Measurements from ENCODE around the gene DHX15.

Gene DHX15

DNA sequence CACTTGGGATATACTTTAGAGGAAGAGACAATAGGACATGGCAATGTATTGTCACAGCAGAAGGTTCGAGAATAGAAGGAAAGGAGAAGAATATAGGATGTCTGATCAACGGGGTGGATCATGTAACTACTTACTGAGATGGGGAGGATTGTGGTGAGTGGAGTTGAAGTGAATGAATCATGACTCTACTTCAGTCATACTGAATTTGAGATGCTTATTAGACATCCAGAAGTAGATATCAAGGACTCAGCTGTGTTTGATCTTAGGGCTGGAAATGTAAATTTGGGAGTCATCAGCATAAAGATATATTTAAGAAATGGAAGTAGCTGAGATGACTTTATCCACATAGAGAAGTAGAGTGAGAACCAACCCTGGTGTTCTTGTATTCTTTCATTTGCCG lies 29.1 kb upstream of the DHX15 start:
- Histone ChIP-seq H3K9me3 (ENCODE audit: control insufficient read depth, low read length) (no peaks in the 10 kb centered on the region), H4K91ac (ENCODE audit: low read length) (no peak overlapping the region), H3K4me1 (ENCODE audit: control insufficient read depth, insufficient read depth, low read depth, low read length) (no peaks in the 10 kb centered on the region), H2AFZ (ENCODE audit: low read depth, low read length) (no peak overlapping the region), H3K27me3 (ENCODE audit: control insufficient read depth in 1 of 2, insufficient read depth in 1 of 2, low read length in 2 of 2) (no peaks in the 10 kb centered on the region), H3K27ac (ENCODE audit: low read length, poor library complexity, severe bottlenecking) (no peak overlapping the region), H3K79me1 (replicated peaks; ENCODE audit: low read length, poor library complexity, severe bottlenecking) (no peaks in the 10 kb centered on the region), H3K4ac (ENCODE audit: low read depth in 1 of 2, low read length in 2 of 2) (no peak overlapping the region), H2BK5ac (ENCODE audit: low read depth, low read length, poor library complexity, severe bottlenecking) (no peak overlapping the region), H3K4me2 (ENCODE audit: low read length, poor library complexity, severe bottlenecking) (no peak overlapping the region), H3K23ac (ENCODE audit: low read length in 2 of 2) (no peak overlapping the region), H4K8ac (ENCODE audit: low read length) (no peak overlapping the region), H2BK15ac (ENCODE audit: low read depth, poor library complexity, severe bottlenecking) (no peak overlapping the region), H3K14ac (ENCODE audit: low read length in 2 of 2) (no peak overlapping the region), H2AK5ac (ENCODE audit: low read length, severe bottlenecking) (no peak overlapping the region), H3K9ac (ENCODE audit: low read length) (no peak overlapping the region), H2BK12ac (ENCODE audit: low read length in 2 of 2) (no peak overlapping the region), H3K4me3 (ENCODE audit: insufficient read depth in 1 of 2, low read depth in 1 of 2, low read length in 2 of 2) (no peak overlapping the region), H3K18ac (ENCODE audit: low read depth in 1 of 2, low read length in 2 of 2) (no peak overlapping the region), H2BK120ac (ENCODE audit: low read depth, low read length) (no peak overlapping the region), H3K36me3 (ENCODE audit: control insufficient read depth in 1 of 2, insufficient read depth in 2 of 2, low read depth in 1 of 2, low read length in 2 of 2) (no peaks in the 10 kb centered on the region)
- WGBS: 66% methylated on average over 3 of the region's 3 CpGs
- DNase-seq: no peak

- H2BK5ac ChIP-seq (ENCODE audit: low read depth, low read length, poor library complexity, severe bottlenecking): no peak overlapping the region
- no peak overlapping the region for H3K4ac ChIP-seq (ENCODE audit: low read depth in 1 of 2, low read length in 2 of 2)
- H3K4me2 ChIP-seq (ENCODE audit: low read length, poor library complexity, severe bottlenecking): no peak overlapping the region
- H3K18ac ChIP-seq (ENCODE audit: low read depth in 1 of 2, low read length in 2 of 2): no peak overlapping the region
- H3K4me1 ChIP-seq (ENCODE audit: control insufficient read depth, insufficient read depth, low read depth, low read length): no peaks in the 10 kb centered on the region
- peak overlapping the region; percentile 71 for H3K9ac ChIP-seq (ENCODE audit: low read length)
- no peak overlapping the region for H4K8ac ChIP-seq (ENCODE audit: low read length)
- H3K27ac ChIP-seq (ENCODE audit: low read length, poor library complexity, severe bottlenecking): no peak overlapping the region
- no peaks in the 10 kb centered on the region for H3K79me1 ChIP-seq (replicated peaks; ENCODE audit: low read length, poor library complexity, severe bottlenecking)
- no peak overlapping the region for H2AFZ ChIP-seq (ENCODE audit: low read depth, low read length)
- no peak overlapping the region for H3K23ac ChIP-seq (ENCODE audit: low read length in 2 of 2)
- no peak overlapping the region for H3K14ac ChIP-seq (ENCODE audit: low read length in 2 of 2)
- H2BK12ac ChIP-seq (ENCODE audit: low read length in 2 of 2): no peak overlapping the region
- H3K9me3 ChIP-seq (ENCODE audit: control insufficient read depth, low read length): no peaks in the 10 kb centered on the region
- H3K36me3 ChIP-seq (ENCODE audit: control insufficient read depth in 1 of 2, insufficient read depth in 2 of 2, low read depth in 1 of 2, low read length in 2 of 2): no peaks in the 10 kb centered on the region
- no peak overlapping the region for H4K91ac ChIP-seq (ENCODE audit: low read length)
- no peak overlapping the region for H2AK5ac ChIP-seq (ENCODE audit: low read length, severe bottlenecking)
- 93% methylated on average over 11 of the region's 11 CpGs for WGBS
- H3K27me3 ChIP-seq (ENCODE audit: control insufficient read depth in 1 of 2, insufficient read depth in 1 of 2, low read length in 2 of 2): no peaks in the 10 kb centered on the region
- H3K4me3 ChIP-seq (ENCODE audit: insufficient read depth in 1 of 2, low read depth in 1 of 2, low read length in 2 of 2): peak overlapping the region in 1 of 2 experiments; percentile 74
- no peak for DNase-seq
- H2BK15ac ChIP-seq (ENCODE audit: low read depth, poor library complexity, severe bottlenecking): no peak overlapping the region
- no peak overlapping the region for H2BK120ac ChIP-seq (ENCODE audit: low read depth, low read length)
Observed at GRCh38 chr4:24611575-24611974, 27.2 kb upstream of the DHX15 start.

DNA sequence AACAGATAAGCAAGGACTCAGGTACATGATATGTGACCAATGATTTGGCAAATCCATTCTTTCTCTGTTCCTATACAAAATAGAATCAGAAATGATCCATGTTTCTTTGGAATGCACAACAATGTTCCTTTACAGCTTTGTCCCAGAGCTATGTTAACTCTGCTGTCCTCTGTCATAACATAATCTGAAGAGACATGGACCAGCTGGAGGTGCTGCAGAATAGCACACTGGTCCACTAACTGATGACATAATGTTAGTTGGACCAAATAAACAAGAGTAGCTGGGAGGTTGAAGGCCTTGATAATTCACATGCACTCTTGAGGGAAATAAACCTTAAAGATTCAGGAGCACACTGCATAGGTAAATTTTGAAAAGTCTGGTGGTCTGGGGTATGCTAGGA lies 23.0 kb upstream of the DHX15 start:
- no peak overlapping the region for H4K8ac ChIP-seq (ENCODE audit: low read length)
- H2AFZ ChIP-seq (ENCODE audit: low read depth, low read length): no peak overlapping the region
- H2BK15ac ChIP-seq (ENCODE audit: low read depth, poor library complexity, severe bottlenecking): no peak overlapping the region
- no peaks in the 10 kb centered on the region for H3K27me3 ChIP-seq (ENCODE audit: control insufficient read depth in 1 of 2, insufficient read depth in 1 of 2, low read length in 2 of 2)
- no peak overlapping the region for H3K4me2 ChIP-seq (ENCODE audit: low read length, poor library complexity, severe bottlenecking)
- no peak overlapping the region for H2BK120ac ChIP-seq (ENCODE audit: low read depth, low read length)
- no peak overlapping the region for H3K4me3 ChIP-seq (ENCODE audit: insufficient read depth in 1 of 2, low read depth in 1 of 2, low read length in 2 of 2)
- no peak overlapping the region for H3K27ac ChIP-seq (ENCODE audit: low read length, poor library complexity, severe bottlenecking)
- H3K79me1 ChIP-seq (replicated peaks; ENCODE audit: low read length, poor library complexity, severe bottlenecking): no peaks in the 10 kb centered on the region
- no peaks in the 10 kb centered on the region for H3K9me3 ChIP-seq (ENCODE audit: control insufficient read depth, low read length)
- no peak overlapping the region for H3K18ac ChIP-seq (ENCODE audit: low read depth in 1 of 2, low read length in 2 of 2)
- H2BK5ac ChIP-seq (ENCODE audit: low read depth, low read length, poor library complexity, severe bottlenecking): no peak overlapping the region
- no peak overlapping the region for H2AK5ac ChIP-seq (ENCODE audit: low read length, severe bottlenecking)
- H3K9ac ChIP-seq (ENCODE audit: low read length): no peak overlapping the region
- H3K36me3 ChIP-seq (ENCODE audit: control insufficient read depth in 1 of 2, insufficient read depth in 2 of 2, low read depth in 1 of 2, low read length in 2 of 2): no peaks in the 10 kb centered on the region
- no peak overlapping the region for H3K4ac ChIP-seq (ENCODE audit: low read depth in 1 of 2, low read length in 2 of 2)
- peak; percentile 18 for DNase-seq
- no peak overlapping the region for H3K23ac ChIP-seq (ENCODE audit: low read length in 2 of 2)
- no peak overlapping the region for H3K14ac ChIP-seq (ENCODE audit: low read length in 2 of 2)
- no peaks in the 10 kb centered on the region for H3K4me1 ChIP-seq (ENCODE audit: control insufficient read depth, insufficient read depth, low read depth, low read length)
- no peak overlapping the region for H4K91ac ChIP-seq (ENCODE audit: low read length)
- no peak overlapping the region for H2BK12ac ChIP-seq (ENCODE audit: low read length in 2 of 2)

DNA sequence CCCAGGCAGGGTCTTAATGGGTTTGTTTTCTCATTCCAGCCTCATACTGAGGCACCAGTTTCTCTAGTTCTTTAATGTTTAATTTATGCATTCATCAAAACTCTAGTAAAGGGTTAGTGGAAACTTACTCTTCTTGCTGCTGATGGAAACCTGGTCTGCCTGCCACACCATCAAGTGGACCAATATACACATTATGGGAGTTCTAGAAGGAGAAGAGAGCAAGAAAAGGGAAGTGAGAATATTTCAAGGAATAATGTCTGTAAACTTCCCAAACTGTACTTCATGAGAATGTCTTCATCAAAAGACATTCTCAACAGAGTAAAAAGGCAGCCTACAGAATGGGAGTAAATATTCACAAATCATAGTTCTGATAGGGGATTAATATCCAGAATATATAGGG lies 20.9 kb upstream of the DHX15 start:
- Histone ChIP-seq H3K36me3 (ENCODE audit: control insufficient read depth in 1 of 2, insufficient read depth in 2 of 2, low read depth in 1 of 2, low read length in 2 of 2) (no peaks in the 10 kb centered on the region), H3K4ac (ENCODE audit: low read depth in 1 of 2, low read length in 2 of 2) (no peak overlapping the region), H2BK120ac (ENCODE audit: low read depth, low read length) (no peak overlapping the region), H3K4me3 (ENCODE audit: insufficient read depth in 1 of 2, low read depth in 1 of 2, low read length in 2 of 2) (no peak overlapping the region), H3K27me3 (ENCODE audit: control insufficient read depth in 1 of 2, insufficient read depth in 1 of 2, low read length in 2 of 2) (no peaks in the 10 kb centered on the region), H3K9ac (ENCODE audit: low read length) (no peak overlapping the region), H3K14ac (ENCODE audit: low read length in 2 of 2) (no peak overlapping the region), H3K9me3 (ENCODE audit: control insufficient read depth, low read length) (no peaks in the 10 kb centered on the region), H4K91ac (ENCODE audit: low read length) (no peak overlapping the region), H3K79me1 (replicated peaks; ENCODE audit: low read length, poor library complexity, severe bottlenecking) (no peaks in the 10 kb centered on the region), H2BK5ac (ENCODE audit: low read depth, low read length, poor library complexity, severe bottlenecking) (no peak overlapping the region), H3K18ac (ENCODE audit: low read depth in 1 of 2, low read length in 2 of 2) (no peak overlapping the region), H2BK15ac (ENCODE audit: low read depth, poor library complexity, severe bottlenecking) (no peak overlapping the region), H3K23ac (ENCODE audit: low read length in 2 of 2) (no peak overlapping the region), H2AFZ (ENCODE audit: low read depth, low read length) (no peak overlapping the region), H2BK12ac (ENCODE audit: low read length in 2 of 2) (no peak overlapping the region), H3K4me1 (ENCODE audit: control insufficient read depth, insufficient read depth, low read depth, low read length) (peaks cover 3% of the 10 kb centered on the region), H2AK5ac (ENCODE audit: low read length, severe bottlenecking) (no peak overlapping the region), H3K27ac (ENCODE audit: low read length, poor library complexity, severe bottlenecking) (no peak overlapping the region), H3K4me2 (ENCODE audit: low read length, poor library complexity, severe bottlenecking) (no peak overlapping the region), H4K8ac (ENCODE audit: low read length) (no peak overlapping the region)
- no peak for DNase-seq
